Activated T-cell treated with anti-CD3 and anti-CD28 coated beads, Interleukin-2, amount 50 U/mL, for 48 hours (primary cell): ENCODE data around the gene NMBR.
A peak's percentile ranks its signal among the peaks of the same experiment; 100 is the strongest.
"Not testable (repeated sequence)": the region's sequence is repeated elsewhere in the genome, so short reads cannot be mapped to it uniquely, and the experiment has no call there.

Experiments
- DNase-seq, 2 experiments: peaks; one replicate each; pipeline ENCODE4 v3.0.0-alpha.2; 2020

Gene NMBR

GRCh38 chr6:142154336-142154735, 7.4 kb upstream of the NMBR start:
- no peak for DNase-seq

GRCh38 chr6:142153196-142153595, 6.3 kb upstream of the NMBR start:
- no peak for DNase-seq

- DNase-seq: no peak
These were observed 5.8 kb upstream of the NMBR start for GRCh38 chr6:142152746-142153145.

DNA sequence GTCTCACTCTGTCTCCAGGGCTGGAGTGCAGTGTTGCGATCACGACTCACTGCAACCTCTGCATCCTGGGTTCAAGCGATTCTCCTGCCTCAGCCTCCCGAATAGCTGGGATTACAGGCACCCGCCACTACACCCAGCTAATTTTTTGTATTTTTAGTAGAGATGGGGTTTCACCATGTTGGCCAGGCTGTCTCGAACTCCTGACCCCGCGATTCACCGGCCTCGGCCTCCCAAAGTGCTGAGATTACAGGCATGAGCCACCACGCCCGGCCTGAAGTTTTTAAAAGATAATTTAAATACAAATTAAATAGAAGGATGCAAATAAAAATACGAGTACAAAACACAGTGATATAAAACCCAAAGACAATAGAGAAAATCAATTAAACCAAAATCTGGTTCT, 5.4 kb downstream of the NMBR start:
- DNase-seq: not testable (repeated sequence)

- no peak for DNase-seq
These were observed 8.0 kb downstream of the NMBR start for GRCh38 chr6:142138876-142139275.

DNA sequence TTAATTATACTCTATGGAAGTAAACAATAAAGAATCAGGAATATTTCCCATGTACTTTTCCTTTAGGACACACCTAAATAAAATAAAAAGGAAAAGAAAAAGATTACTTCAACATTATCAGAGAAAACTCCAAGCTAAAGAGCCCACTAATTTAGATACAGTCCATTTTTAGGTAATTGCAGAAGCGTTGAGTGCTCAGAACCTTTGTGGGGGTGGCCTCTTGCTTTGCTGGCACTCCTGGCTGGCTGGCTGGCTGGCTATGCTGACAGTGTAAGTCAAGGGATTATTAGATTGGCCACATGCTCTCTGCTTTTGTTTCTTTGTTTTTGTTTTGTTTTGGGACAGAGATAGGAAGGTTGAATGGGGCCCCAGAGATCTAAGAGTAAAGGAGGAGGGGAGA, 14.3 kb downstream of the NMBR start, which contains the start of gene GJE1:
Gene GJE1, plus strand, starts transcription at position 301 of the 400 bp plus-strand sequence. CDS start 234 bp downstream, outside the sequence.
- DNase-seq: no peak

DNA sequence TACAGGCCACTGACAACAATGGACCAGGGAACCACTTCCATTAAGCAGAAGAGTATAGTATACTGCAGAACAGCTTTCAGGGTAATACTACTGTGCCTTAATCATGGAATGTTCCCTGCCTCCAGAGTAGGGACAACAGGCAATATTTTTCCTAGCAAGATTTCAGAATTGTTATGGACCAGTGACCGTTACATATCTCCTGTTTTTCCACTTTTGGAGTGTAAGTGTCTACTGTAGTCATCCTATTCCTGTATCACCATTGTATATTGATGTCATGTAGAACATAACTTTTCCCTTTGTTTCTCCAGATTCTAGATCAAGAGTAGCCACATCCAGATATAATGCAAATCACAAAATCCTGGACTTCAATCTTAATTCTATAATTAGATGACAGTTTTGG, 16.1 kb downstream of the NMBR start:
- DNase-seq: no peak

- no peak for DNase-seq
These were observed 25.6 kb downstream of the NMBR start for GRCh38 chr6:142121342-142121741.

GRCh38 chr6:142118925-142119324, 28.0 kb downstream of the NMBR start:
- DNase-seq: no peak

- DNase-seq: no peak
These were observed 28.6 kb downstream of the NMBR start for GRCh38 chr6:142118328-142118727.

GRCh38 chr6:142117366-142117765, 29.6 kb downstream of the NMBR start:
- DNase-seq: no peak

DNA sequence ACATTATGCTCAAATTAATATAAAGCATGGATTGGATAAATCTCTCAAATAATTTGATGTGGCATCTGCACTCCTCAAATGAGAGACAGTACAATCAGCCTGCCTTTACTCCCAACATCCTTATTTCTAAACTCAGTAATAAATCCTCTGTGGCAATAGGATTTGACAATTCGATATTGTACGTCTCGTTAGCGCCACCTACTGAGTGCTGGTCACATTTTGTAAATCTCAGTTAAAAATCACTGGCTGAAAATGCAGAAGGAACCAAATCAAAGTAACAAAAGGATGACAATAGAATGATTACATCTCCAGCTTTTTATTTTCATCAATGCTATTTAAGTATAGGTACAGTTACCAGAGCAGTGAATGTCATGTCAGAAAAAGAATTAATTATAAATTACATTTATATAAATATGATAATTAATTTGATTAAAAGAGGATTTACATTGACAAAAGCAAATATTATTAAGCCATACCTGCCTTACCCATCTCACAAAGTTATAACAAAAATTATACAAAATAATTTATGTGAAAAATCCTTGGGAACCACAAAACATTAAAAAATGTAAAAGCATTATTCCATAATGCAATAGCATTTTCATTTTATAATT, 34.4 kb downstream of the NMBR start:
- peak; percentile 76 to 77 for DNase-seq

DNA sequence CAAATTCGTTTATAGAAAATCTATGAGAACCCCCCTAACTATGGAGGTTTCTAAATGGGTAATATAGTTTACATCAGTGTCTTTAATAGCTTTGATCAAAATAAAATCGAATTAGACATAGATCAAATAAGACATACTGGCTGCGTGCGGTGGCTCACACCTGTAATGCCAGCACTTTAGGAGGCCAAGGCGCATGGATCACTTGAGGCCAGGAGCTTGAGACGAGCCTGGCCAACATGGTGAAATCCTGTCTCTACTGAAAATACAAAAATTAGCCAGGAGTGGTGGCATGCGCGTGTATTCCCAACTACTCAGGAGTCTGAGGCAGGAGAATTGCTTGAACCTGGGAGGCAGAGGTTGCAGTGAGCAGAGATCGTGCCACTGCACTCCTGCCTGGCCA, 36.1 kb downstream of the NMBR start:
- not testable (repeated sequence) for DNase-seq

GRCh38 chr6:142104820-142105219, 42.1 kb downstream of the NMBR start:
- DNase-seq: not testable (repeated sequence)

GRCh38 chr6:142088858-142089216, 58.1 kb downstream of the NMBR start:
- DNase-seq: no peak

DNA sequence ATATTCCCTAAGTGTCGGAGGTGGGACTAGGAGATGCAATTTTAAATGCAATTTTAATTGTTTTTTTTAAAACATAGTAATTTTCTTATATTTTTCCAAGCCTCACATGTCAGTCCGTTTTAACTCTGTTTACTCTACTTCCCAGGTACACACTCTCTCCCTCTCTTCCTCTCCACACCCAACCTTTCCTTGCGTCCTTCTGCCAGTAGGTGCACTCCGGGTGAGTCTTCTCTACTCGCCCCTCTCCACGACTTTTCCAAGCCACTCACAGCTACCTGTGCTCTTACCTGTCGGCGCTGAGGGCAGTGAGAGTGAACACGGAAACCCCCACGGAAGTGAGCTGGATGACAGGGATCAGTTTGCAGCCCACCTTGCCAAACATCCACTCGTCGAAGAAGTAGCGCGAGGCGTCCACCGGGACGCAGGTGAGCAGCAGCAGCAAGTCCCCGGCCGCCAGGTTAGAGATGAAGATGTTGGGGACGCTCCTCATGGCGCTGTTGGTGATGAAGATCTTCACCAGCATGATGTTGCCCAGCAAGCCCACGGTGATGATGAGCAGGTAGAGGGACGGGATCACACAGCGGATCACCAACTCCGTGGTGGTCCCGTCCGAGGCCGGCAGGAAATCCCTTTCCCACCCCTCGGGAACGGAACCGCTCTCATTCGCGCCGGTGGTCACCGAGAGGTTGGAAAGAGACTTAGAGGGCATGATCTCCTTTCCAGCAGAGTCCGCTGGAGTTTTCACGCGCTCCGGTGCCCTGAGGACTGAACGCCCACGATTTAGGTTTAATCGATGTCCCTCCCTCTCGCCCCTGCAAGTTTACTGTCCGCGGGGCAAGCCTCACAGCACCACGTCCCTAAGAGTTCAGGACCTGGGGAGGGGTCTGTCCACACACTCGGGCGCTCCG, 58.7 kb downstream of the NMBR start:
- DNase-seq: no peak

DNA sequence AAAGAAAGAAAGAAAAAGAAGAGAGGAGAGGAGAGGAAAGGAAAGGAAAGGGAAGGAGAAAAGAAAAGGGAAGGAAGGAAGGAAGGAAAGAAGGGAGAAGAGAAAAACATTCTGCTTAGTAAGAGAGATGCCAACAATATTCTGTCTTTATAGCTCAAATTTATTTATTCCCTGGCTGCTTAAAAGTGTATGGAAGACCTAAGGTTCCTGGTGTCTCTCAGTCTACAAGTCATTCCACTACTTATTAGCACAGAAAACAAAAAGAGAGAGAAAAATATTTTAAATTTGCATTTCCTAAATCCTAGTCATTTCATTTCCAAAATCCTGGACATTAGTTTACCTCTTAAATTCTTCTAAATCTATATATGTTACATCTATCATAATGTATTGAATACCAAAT, 67.8 kb downstream of the NMBR start:
- DNase-seq: no peak

DNA sequence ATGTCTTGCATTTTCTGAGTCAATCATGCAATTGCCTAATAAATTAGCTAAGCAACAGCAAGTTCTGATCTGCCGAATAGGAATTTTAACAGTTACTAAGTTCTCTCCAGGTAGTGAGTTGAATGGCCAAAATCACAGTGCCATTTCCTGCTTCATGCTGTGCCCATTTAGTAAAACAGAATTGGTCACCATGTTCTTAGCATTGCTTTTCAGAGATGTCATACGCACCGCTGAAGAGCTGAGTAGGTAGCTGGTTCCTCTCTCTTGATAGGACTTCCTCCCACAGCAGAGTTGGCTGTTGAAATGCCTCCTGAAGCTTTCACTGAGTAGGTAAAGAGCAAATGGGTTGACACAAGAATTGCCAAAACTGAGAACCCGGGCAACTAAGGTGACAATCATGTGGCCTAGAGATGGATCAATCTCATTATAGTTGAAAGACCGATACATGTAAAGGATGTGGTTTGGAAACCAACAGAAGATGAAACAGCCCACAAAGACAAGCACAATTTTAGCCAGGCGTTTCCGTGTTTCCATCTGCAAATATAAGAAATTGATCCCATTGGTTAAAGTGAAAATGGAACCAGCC, 71.3 kb downstream of the NMBR start:
- no peak for DNase-seq

DNA sequence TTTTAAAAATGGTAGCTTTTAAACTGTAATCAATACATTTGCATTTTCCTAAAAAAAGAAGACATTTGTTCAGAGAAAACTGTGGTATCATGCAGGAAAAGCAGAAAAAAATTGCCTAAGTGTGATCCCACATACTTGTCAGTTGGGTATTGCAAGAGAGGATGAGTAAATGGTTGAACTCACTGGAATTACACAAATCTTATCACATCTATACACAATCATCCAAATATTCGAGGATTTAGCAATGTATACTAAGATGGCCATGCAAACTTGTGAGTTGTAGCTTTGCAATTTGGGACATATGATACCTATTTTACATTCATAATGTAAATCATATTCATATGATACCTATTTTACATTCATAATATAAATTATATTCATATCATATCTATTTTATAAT, 72.4 kb downstream of the NMBR start:
- no peak for DNase-seq

- DNase-seq: no peak
These were observed 74.9 kb downstream of the NMBR start for GRCh38 chr6:142071981-142072380.

DNA sequence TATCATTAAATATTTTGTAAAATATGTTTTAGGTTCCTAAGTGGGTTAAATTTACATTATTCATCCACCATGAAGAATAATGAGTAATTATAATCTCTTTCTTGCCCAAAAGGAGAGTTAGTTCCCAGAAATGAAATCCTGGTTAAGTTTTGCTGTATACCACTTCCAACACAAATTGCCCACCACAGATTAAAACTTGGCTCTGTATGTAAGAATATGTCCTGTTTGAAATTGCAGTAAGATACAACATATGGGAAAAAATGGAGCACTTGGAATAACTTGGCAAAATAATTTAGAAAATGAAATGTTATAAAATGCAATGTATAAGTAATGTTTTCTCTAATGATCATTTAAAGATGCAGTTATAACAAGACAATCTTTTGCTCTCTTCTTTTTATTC, 78.5 kb downstream of the NMBR start:
- no peak for DNase-seq

- DNase-seq: not testable (repeated sequence)
These were observed 84.1 kb downstream of the NMBR start for GRCh38 chr6:142062861-142063260.

GRCh38 chr6:142058551-142059290, 88.2 kb downstream of the NMBR start:
- DNase-seq: no peak
